Measurements from ENCODE around the gene CLINT1. TPM values are rescaled to one million over a fixed set of nuclear protein-coding genes. Genes with fewer than 3 reads are reported as not detected.

The CLINT1 gene
- total RNA-seq (10 to 100 TPM; 48.3 to 76.3 (median 65.2) TPM), polyA plus RNA-seq (100 to 1,000 TPM in 1 of 3 donors, 10 to 100 TPM in 2; 17.1 to 101 (median 19.9) TPM)
- long read RNA-seq, donor 1, transcript CLINT1-201 (12 exons, 3,440 nt) = major isoform, 11 of 42 reads
- long read RNA-seq, donor 1, transcript CLINT1-208 (2 exons, 2,905 nt) = minor isoform, 5 of 42 reads
- long read RNA-seq, donor 1, transcript CLINT1-207 (12 exons, 2,346 nt) = minor isoform, 5 of 42 reads
- long read RNA-seq, donor 1, partial matches to known transcripts = 19 of 42 reads
- long read RNA-seq, donor 1, other reads (novel, unspliced or antisense) = 0 of 42 reads
- long read RNA-seq, donor 2, transcript CLINT1-201 (12 exons, 3,440 nt) = major isoform, 6 of 54 reads
- long read RNA-seq, donor 2, partial matches to known transcripts = 40 of 54 reads
- long read RNA-seq, donor 2, other reads (novel, unspliced or antisense) = 0 of 54 reads
- long read RNA-seq, donor 3, transcript CLINT1-201 (12 exons, 3,440 nt) = major isoform, 9 of 26 reads
- long read RNA-seq, donor 3, transcript CLINT1-208 (2 exons, 2,905 nt) = minor isoform, 6 of 26 reads
- long read RNA-seq, donor 3, partial matches to known transcripts = 9 of 26 reads
- long read RNA-seq, donor 3, other reads (novel, unspliced or antisense) = 0 of 26 reads
- long read RNA-seq, donor 4, transcript CLINT1-201 (12 exons, 3,440 nt) = major isoform, 10 of 38 reads
- long read RNA-seq, donor 4, transcript CLINT1-207 (12 exons, 2,346 nt) = minor isoform, 8 of 38 reads
- long read RNA-seq, donor 4, partial matches to known transcripts = 14 of 38 reads
- long read RNA-seq, donor 4, other reads (novel, unspliced or antisense) = 6 of 38 reads
- long read RNA-seq, donor 5, transcript CLINT1-207 (12 exons, 2,346 nt) = minor isoform, 68 of 172 reads
- long read RNA-seq, donor 5, transcript CLINT1-201 (12 exons, 3,440 nt) = major isoform, 88 of 172 reads
- long read RNA-seq, donor 5, partial matches to known transcripts = 0 of 172 reads
- long read RNA-seq, donor 5, other reads (novel, unspliced or antisense) = 15 of 172 reads
- long read RNA-seq, donor 6, transcript CLINT1-207 (12 exons, 2,346 nt) = major isoform, 7 of 35 reads
- long read RNA-seq, donor 6, partial matches to known transcripts = 22 of 35 reads
- long read RNA-seq, donor 6, other reads (novel, unspliced or antisense) = 3 of 35 reads
- long read RNA-seq, donor 7, partial matches to known transcripts = 13 of 20 reads
- long read RNA-seq, donor 7, other reads (novel, unspliced or antisense) = 0 of 20 reads
- long read RNA-seq, donor 8, transcript CLINT1-207 (12 exons, 2,346 nt) = major isoform, 13 of 48 reads
- long read RNA-seq, donor 8, transcript CLINT1-201 (12 exons, 3,440 nt) = minor isoform, 7 of 48 reads
- long read RNA-seq, donor 8, partial matches to known transcripts = 25 of 48 reads
- long read RNA-seq, donor 8, other reads (novel, unspliced or antisense) = 0 of 48 reads
- long read RNA-seq, donor 9, transcript CLINT1-207 (12 exons, 2,346 nt) = minor isoform, 7 of 36 reads
- long read RNA-seq, donor 9, transcript CLINT1-208 (2 exons, 2,905 nt) = major isoform, 10 of 36 reads
- long read RNA-seq, donor 9, partial matches to known transcripts = 15 of 36 reads
- long read RNA-seq, donor 9, other reads (novel, unspliced or antisense) = 0 of 36 reads
- long read RNA-seq, donor 10, partial matches to known transcripts = 6 of 15 reads
- long read RNA-seq, donor 10, other reads (novel, unspliced or antisense) = 0 of 15 reads

DNA sequence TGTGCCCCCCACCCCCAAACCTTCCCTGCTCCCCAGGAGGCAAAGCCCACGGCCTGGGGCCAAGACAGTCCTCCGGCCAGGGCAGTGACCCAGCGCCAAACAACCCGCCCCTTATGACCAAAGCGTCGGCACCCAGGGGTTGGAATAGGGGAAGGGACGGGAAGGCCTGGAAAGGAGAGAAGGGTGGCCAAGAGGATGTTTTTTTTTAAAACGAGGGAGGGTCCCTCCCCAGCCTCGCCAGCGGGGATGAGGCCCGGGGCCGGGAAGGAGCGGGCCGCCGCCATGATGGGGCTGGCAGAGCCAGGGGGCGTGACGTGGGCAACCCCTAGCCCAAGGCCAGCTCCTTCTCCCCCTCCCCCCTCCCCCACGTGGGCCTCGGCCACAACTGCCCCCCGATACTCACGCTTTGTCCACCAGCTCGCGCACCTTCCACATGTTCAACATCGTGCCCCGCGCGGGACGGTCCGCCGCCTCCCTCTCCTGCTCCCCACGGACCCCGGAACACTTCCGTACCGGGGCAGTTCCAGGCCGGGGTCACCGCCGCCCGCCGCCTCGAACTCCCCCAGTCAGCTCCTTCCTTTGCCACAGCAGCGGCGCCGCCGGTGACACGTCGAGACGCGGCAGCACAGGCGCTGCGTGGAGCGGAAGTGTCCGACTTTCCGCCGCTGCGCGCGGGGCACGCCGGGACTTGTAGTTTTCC is at the start of gene CLINT1:
Gene CLINT1, minus strand, starts transcription at position 619 of the 700 bp plus-strand sequence. Its CDS starts 175 bp downstream, at position 444.
- DNase-seq = peak; percentile 89 to 95 (median 92)
- H3K4me1 ChIP-seq (replicated peaks in 1 of 2) = peaks cover 0 to 44% of the 10 kb centered on the region in 2 donors
- TF ChIP-seq, protein P1, sequence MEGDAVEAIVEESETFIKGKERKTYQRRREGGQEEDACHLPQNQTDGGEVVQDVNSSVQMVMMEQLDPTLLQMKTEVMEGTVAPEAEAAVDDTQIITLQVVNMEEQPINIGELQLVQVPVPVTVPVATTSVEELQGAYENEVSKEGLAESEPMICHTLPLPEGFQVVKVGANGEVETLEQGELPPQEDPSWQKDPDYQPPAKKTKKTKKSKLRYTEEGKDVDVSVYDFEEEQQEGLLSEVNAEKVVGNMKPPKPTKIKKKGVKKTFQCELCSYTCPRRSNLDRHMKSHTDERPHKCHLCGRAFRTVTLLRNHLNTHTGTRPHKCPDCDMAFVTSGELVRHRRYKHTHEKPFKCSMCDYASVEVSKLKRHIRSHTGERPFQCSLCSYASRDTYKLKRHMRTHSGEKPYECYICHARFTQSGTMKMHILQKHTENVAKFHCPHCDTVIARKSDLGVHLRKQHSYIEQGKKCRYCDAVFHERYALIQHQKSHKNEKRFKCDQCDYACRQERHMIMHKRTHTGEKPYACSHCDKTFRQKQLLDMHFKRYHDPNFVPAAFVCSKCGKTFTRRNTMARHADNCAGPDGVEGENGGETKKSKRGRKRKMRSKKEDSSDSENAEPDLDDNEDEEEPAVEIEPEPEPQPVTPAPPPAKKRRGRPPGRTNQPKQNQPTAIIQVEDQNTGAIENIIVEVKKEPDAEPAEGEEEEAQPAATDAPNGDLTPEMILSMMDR (IDR thresholded peaks at IDR 0.05) = no peak
- TF ChIP-seq POLR2A (IDR thresholded peaks at IDR 0.05) = peak; percentile 38 to 79
- H3K36me3 ChIP-seq (replicated peaks in 1 of 2) = no peaks in the 10 kb centered on the region
- peak within 1 kb of the TSS in 4 of 5 donors; percentile 82 to 88 (median 84) for H3K27ac ChIP-seq
- H3K9me3 ChIP-seq (replicated peaks in 1 of 3) = no peaks in the 10 kb centered on the region
- H3K4me3 ChIP-seq = peak within 1 kb of the TSS; percentile 57 to 76 (median 72)
- no peaks in the 10 kb centered on the region for H3K27me3 ChIP-seq
- intact Hi-C loops (cut with DNase I) = no loop called here
- 0% methylated on average over 14 to 59 of the region's 59 CpGs for WGBS, 4 donors

DNA sequence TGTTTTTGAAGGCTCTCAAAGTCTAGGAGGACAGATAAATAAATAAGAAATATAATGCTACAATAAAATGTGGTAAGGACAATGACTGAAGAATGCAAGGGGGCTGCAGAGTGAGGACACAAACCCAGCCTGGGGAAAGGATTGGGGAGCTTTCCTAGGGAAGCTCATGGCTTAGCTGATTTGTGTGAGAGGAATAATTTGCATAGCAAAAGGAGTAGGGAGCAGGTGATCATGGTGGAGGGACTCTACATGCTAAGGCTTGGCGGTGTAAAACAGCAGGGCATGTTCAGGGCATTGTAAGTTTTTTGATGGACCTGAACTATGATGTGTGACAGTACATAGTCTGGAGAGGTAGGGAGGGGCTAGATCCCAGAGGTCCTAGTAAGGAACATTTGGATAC is 49.5 kb upstream of the CLINT1 start:
- WGBS, 4 donors = 92 to 100% (median 97%) methylated on average over 1 of the region's 1 CpG
- Histone ChIP-seq H3K36me3 (replicated peaks in 1 of 2) (no peaks in the 10 kb centered on the region), H3K27ac (no peak overlapping the region)

DNA sequence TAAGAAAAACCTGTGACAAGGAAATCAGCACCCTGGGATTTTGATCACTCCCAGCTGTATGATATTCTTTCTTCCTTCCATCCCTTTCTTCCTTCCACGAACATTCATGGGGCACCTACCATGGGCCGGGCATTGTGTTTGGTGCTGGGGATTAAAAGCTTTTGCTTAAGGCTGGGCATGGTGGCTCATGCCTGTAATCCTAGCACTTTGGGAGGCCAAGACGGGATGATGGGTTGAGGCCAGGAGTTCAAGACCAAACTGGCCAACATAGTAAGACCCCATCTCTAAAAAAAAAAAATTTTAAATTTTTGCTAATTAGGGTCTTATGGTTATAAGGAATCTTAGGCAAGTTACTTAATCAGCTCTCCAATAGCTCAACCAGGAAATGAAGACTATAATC is 48.5 kb upstream of the CLINT1 start:
- Histone ChIP-seq H3K4me3 (no peak overlapping the region), H3K9me3 (replicated peaks in 1 of 3) (no peaks in the 10 kb centered on the region), H3K4me1 (replicated peaks in 1 of 2) (no peaks in the 10 kb centered on the region), H3K27ac (no peak overlapping the region), H3K27me3 (no peaks in the 10 kb centered on the region), H3K36me3 (replicated peaks in 1 of 2) (no peaks in the 10 kb centered on the region)
- WGBS, 4 donors = 80 to 93% (median 87%) methylated on average over 3 of the region's 3 CpGs
- no peak for DNase-seq
- TF ChIP-seq, protein P1 (IDR thresholded peaks at IDR 0.05) = no peak
- TF ChIP-seq POLR2A (IDR thresholded peaks at IDR 0.05) = no peak
- intact Hi-C loops (cut with DNase I) = no loop called here

More for the DNA sequence above, 49.5 kb upstream of the CLINT1 start:
- intact Hi-C loops (cut with DNase I) = no loop called here
- TF ChIP-seq POLR2A (IDR thresholded peaks at IDR 0.05) = no peak
- TF ChIP-seq, protein P1 (IDR thresholded peaks at IDR 0.05) = no peak
- H3K4me3 ChIP-seq = no peak overlapping the region
- no peaks in the 10 kb centered on the region for H3K27me3 ChIP-seq
- DNase-seq = no peak
- no peaks in the 10 kb centered on the region for H3K9me3 ChIP-seq (replicated peaks in 1 of 3)
- no peaks in the 10 kb centered on the region for H3K4me1 ChIP-seq (replicated peaks in 1 of 2)

Data from adrenal gland (tissue), 19 donors.